Pulmonary artery endothelial cell (primary cell): Measurements from ENCODE around the gene SGCB. TPM values are rescaled to one million over a fixed set of nuclear protein-coding genes. Genes with fewer than 3 reads are reported as not detected.
"Not testable (repeated sequence)": the region's sequence is repeated elsewhere in the genome, so short reads cannot be mapped to it uniquely, and the experiment has no call there.

ENCODE experiments used
- DNase-seq: peaks from one replicate; pipeline ENCODE4 v3.0.0-alpha.2; 2011; ENCODE audit warnings: low read depth, low spot score
- total RNA-seq: library from RNA; depleted of rRNA; stranded (reverse); fragments of >200 nt; gene quantifications from 2 replicates; pipeline ENCODE4 v1.2.3, GENCODE V29; 2014

The SGCB gene, protein sequence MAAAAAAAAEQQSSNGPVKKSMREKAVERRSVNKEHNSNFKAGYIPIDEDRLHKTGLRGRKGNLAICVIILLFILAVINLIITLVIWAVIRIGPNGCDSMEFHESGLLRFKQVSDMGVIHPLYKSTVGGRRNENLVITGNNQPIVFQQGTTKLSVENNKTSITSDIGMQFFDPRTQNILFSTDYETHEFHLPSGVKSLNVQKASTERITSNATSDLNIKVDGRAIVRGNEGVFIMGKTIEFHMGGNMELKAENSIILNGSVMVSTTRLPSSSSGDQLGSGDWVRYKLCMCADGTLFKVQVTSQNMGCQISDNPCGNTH
- total RNA-seq, result 24.4 and 35.9 TPM in 2 replicates

DNA sequence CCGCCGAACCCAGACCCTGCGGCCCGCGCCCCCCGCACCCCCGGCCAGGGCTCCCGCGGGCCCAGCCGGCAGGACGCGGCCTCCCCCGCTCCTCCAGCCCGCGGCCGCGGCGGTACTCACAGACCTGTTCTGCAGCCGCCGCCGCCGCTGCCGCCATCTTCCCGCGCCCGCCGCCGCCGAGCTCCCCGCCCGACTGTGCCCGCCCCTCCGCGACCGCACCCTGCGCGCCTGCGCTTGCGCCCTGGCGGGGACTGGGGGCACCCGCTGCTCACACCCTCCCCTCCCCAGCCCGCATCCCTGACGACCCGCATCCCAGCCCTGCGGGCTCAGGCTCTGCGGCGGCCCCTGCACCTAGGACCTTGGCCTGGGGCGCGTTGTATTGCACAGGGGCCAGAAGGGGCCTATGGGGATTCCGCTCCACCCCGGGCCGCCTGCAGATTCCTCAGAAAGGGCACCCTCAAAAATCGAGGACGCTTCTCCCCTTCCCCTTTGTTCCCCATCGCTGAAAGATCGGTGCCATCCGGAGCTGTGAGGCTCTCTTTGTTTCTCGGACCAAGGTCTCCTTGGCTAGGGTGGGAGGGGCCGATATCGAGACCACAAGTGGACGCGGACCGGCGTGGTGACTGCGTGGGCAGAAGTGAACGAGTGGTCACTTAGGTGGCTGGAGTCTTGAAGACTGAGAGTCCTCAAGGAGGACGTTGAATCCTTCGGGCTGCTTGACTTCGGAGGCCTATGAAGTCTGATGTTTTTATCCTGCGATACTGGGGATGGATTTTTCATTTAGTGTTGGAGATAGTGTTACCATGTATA, at the start of gene SGCB:
TSS of gene SGCB (minus strand) at position 197 of the 810 bp plus-strand sequence. CDS start at position 157, 40 bp downstream.
- no peak for DNase-seq

DNA sequence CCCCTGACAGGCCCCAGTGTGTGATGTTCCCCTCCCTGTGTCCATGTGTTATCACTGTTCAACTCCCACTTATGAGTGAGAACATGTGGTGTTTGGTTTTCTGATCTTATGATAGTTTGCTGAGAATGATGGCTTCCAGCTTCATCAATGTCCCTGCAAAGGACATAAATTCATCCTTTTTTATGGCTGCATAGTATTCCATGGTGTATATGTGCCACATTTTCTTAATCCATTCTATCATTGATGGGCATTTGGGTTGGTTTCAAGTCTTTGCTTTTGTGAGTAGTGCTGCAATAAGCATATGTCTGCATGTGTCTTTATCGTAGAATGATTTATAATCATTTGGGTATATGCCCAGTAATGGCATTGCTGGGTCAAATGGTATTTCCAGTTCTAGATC, 48.3 kb upstream of the SGCB start:
- not testable (repeated sequence) for DNase-seq

DNA sequence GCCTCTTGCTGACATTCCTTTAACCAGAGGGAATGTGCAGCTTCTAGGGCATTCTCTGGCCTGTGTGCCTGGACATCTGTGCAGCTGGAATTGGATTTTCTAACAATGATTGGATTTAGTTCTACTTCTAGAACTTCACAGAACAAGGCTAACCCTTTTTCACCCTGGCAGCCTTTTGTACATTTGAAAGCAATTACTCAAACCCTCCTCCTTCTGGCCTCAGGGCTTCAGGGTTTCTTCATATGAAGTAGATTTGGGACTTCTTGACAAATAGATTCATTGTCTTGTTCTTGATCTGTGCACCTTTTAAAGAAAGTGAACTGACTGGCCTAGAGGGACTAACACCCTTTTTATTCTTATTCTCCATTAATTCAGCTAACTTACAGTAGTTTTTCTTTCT, 43.1 kb upstream of the SGCB start:
- no peak for DNase-seq

DNA sequence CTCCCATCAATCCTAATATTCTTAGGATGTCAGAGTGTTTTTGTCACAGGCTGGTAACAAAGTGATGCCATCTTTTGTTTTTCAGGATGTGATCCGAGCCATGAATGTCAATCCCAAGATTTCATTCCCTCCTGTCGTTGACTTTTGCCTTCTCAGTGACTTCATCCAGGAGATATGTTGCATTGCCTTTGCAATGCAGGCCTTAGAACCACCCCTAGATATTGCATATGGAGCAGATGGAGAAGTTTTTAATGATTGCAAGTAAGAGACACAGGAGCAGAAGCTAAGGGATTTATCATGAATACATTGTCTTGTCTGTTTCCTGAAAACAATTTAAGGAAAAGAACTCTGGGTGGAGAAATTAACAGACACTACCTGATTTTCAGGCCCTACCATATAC, 41.6 kb upstream of the SGCB start:
- no peak for DNase-seq

DNA sequence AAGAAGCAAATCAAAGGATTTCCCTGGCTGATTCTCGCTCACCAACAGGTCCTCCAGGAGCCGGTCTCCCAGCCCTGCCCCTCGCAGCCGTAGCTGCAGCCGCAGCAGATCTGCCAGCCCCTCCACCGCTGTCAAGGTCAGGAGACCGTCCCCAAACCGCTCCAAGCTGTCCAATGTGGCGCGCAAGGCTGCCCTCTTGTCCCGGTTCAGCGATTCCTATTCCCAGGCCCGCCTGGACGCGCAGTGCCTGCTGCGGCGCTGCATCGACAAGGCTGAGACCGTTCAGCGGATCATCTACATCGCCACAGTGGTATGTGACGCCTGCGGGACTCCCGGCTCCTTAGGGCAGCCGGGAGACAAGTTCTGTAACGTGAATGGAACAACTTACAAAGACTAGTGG, 38.6 kb upstream of the SGCB start:
- DNase-seq, result no peak

DNA sequence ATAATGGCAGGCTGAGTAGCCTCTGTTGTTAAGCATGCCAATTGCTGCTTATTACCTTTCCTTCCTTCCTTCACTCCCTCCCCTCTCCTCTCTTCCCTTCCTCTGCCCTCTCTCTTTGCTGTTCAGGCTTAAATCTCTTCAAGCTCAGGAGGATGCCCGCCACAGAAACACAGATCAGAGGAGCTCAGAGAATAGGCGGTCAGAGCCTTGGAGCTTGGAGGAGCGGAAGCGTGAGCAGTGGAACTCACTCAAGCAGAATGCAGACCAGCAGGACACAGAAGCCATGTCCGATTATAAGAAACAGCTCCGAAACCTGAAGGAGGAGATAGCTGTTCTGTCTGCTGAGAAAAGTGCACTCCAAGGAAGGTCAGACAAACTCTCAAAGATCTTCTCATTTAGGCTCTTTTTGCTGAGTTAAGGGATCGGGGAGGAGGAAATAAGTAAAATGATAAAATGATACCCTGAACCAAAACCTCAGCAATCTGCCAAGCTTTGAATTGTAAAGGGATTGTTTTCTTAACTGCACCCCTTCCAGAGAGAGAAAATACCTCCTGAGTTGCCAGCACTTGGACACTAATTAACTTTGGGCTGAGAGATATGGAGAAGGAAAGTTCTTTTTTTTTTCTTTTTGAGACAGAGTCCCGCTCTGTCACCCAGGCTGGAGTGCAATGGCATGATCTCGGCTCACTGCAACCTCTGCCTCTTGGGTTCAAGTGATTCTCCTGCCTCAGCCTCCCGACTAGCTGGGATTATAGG, 33.9 kb upstream of the SGCB start:
- no peak for DNase-seq

DNA sequence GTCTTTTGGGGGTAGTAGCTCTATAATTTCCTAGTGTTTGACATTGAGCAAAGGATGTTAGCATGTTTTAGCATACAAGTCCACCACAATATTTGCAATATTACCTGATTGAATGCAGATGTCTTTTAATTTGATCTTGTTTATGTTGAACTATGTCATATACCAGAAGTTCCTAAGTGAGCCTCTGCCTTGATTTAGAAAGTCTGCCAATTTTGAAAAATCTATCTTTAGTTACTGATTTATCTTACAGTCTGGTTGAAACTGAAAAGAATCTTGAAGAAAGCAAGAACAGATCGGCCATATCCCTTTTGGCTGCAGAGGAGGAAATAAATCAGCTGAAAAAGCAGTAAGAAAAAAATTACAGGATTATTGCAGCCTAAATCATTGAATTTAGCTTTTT, 31.5 kb upstream of the SGCB start:
- DNase-seq, result no peak

DNA sequence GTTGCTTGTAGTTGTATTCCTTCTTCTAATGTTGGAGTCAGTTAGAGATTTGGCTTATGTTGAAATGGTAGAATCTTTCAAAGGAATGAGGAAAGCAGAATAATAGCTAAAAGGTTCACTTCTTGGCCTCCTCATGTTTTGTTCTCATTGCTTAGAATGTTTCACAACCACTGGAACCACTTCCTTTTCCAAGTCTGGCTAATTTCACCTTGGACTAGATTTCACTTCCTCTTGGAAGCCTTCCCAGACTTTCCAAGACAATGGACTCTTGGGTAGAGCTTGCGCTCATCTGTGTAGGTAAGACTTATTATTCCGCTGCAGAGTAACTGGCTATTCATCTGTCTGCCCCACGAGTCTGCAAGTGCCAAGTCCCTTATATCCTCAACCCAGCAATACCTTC, 21.3 kb upstream of the SGCB start:
- DNase-seq, result peak; percentile 77

DNA sequence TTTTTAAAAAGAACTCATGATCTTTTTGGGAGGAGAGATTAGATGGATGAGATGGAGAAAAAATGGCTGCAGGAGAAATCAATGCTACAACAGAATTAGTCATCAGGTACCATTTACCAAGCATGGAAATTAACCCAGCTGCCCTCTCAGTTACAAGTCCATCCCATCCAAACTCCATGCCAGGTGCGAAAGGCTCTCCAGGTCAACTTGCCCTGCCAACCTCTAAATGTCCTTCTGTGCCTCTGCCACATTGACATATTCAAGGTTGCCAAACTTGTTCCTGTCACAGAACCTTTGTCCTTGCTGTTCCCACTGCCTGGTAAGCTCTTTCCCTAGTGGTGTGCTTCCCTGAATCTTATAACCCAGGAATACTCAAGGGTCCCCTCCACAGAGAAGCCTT, 20.2 kb upstream of the SGCB start:
- no peak for DNase-seq

DNA sequence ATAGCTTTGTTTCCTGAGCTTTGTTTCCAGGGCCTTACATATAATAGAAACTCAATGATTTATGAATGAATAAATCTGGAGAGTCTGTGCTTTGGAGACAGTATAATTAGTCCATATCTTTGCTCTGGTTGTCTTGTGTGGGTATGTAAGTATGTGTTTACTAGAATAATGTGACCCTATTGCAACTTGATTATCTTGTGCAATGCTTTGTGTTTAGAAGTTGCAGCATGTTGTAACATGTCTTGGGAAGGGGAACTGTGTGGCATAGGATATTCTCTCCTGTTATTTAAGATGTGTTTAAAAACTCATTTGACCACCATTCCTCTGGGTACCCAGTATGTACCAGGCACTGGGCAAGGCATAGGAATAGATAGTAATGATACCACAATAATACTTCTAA, 19.1 kb upstream of the SGCB start:
- DNase-seq, result no peak

DNA sequence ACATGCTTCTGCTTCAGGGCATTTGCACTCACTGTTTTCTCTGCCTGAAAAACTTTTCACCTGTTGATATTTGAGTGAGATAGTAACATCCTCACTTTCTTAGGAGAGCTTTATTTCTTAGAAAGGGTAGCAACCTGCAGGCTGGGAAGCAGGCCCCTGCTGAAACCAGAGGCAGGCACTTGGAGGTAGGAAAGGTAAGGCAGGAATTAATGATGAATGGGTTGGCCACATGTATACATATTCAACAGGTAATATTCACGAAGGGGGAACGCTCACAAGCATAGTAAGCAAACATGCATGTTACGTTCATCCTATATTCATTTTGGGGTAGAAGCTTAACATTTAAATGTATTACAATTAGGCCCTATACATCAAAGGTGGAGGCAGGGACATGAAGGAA, 16.2 kb upstream of the SGCB start:
- DNase-seq, result no peak

DNA sequence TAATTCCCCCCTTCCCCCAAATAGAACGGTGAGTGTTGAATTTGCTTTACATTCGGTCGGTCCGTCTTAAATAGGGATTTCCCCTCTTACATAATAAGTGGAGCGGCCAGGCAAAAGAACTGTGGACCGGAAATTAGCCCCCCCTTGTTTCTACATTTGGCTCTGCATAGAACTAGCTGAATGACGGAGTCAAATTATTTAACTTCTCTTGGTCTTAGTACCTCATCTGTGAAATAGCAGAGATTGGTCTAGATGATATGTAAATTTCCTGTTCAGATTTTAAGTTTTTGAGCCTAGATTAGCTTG, 14.3 kb upstream of the SGCB start:
- no peak for DNase-seq

DNA sequence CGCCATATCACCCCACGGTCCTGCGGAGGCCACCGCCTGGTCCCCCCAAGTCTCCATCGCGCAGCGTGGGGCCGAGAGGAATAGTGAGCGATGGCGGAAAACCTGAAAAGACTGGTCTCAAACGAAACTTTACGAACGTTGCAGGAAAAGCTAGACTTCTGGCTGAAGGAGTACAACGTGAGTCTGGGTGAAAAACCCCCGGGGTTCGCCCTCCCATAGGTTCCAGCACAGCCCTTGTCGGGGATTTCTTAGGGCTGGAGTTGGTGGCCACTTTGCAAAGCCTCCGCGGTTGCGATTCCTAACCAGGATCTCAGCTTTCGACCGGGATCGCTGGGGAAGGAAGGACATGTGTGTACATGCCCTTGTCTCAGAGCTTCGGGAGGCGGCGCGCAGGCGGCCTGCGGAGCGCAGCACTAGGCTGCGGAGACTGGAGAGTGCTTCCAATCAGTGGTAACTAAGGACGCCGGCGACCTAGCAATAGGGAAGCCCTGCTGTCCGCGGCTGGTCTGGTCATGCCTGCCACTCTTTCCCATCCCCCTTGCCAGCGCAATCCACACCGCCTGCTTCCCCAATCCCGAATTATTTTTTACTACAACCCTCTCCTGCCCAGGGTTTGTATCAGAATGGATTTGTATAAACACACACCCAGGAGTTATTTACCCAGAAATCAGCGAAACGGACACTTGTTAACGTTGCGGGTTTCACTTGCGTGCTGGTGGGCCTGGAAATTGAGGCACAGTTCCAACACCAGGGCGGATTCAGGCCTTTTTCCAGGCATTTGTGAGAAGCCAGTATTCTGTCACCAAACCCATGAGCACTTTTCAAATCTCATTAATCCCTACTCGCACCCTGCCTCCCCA, 13.7 kb upstream of the SGCB start:
- peak; percentile 69 for DNase-seq

DNA sequence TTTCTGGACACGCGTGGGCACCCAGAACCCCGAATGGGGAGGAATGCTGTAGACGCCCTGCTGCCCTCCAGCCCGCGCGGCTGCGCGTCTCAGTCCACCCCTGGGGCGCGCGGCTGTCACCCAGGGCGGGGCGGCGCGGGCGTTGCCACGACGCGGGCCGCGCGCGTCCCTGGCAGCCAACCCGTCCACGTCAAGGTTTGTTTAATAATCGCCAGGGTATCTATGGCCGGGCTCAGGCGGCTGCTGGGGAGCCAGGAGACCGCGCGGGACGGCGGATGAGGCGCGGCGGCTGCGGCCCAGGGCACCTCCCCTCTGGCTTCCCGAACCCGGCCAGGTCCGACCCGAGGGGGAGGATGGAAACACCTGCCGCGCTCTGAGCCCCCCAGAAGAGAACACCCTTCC, 13.1 kb upstream of the SGCB start, which contains the start of gene SPATA18:
TSS of gene SPATA18 (plus strand) at position 92 of the 402 bp plus-strand sequence. CDS start 401 bp downstream, outside the sequence.
- DNase-seq, result no peak

DNA sequence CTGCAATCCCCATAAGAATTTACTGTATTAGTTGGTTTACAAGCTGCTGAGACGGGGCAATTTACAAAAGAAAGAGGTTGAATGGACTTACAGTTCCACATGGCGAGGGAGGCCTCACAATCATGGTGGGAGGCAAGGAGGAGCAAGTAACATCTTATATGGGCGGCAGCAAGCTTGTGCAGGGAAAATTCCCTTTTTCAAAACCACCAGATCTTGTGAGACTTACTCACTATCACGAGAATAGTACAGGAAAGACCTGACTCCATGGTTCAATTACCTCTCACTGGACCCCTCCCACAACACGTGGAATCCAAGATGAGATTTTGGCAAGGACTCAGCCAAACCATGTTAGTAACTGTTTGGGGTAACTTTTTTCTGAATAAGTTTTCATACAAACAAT, 11.2 kb upstream of the SGCB start:
- no peak for DNase-seq

DNA sequence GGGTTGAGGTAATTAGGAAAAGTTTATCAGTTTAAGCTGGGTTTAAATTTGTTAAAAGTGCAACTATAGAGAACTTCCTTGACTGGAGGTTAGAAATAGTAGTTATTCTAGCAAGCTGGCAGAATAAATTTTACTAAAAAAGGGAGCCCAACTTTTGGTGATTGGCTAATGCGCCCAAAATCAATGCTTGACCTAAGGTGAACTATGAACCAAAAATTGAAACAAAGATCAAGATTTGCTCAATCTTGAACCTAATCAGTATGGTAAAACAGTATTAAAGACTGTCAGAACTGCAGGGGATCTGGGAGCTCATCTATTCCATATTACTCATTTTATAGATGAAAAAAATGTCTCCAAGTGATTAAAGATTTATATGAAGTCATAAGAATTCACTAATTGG, 6.9 kb upstream of the SGCB start:
- no peak for DNase-seq

DNA sequence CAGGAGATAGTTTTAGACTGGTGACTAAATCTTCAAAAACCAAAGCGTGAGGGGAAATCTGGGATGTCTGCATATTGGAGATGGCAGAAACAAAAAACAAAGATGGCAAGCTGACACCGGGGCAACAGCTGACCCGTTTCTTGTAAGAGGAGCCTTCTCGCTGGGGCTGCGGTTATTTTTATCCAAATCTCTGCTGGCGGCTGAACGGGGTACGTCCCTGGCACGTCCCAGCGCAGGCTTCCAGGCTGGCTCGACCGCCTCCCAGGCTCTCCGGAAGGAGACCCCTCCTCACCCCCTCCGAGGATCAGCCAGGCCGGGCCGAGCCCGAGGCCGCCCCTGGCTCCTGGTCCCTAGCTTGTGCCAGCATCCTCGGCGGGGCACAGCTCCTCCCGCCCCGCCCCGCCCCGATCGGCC, 403 bp downstream of the SGCB start:
- no peak for DNase-seq

DNA sequence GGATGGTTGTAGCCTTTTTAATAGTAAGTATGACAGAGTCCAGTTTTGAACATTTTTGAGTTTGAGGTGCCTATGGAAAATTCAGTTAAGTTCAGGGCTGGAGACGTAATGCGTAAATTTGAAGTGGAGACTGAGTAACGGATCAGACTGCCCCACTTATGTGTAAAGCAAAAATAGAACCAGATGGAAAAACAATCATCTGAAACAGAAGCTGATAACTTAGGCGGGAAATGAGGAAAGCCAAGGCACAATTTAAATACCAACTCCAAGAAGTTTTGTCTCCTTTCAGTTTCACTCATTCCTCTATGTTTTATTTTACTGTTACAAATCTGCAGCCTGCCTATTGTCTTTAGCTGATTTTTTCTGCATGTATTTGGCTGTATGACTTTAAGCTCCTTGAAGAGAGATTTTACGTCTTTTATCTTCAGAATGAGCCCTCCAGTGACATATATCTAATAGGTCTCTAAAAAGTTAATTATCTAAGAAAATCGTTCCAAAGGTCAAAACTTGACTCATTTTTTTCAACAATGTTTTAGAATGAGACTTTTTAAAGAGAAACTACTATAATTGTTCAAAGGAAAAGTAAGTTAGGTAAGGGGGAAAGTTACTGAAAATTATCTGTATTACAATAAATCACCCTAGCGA, 1.1 kb downstream of the SGCB start:
- no peak for DNase-seq

DNA sequence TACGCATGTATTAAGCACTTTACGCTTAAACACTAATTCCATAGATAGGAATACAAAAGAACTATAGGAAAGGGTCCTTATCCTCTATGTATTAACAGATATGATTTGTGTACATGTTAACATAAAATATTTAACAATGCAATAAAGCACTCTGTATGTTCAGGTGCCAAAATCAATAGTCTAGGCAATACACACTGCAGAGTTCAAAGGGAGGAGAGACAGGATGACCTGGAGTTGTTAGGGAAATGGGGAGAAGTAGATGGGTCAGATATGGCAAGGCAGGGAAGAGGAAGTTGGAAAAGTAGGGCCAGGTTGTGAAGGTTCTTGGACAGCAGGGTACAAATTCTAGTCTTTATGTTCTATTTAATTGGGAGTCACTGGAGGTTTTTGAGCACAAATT, 2.9 kb downstream of the SGCB start:
- no peak for DNase-seq

DNA sequence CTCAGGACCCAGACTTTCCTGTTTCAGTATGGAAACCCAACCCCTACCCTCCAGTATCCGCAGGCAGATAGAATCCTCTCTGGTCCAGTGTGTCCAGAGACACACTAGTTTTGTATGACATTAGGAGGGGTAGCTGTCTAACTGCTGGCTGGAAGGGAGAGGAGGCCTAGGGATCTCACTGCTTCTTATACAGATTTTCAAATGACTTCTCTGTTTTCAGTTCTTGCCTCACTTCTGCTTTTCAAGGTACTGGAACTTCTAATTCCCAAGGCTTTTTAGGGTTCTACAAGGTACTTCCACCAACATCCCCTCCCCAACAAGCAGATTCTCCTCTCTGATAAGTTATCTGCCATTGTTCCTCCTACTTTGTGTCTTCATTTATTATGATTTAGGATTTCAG, 6.1 kb downstream of the SGCB start:
- no peak for DNase-seq

DNA sequence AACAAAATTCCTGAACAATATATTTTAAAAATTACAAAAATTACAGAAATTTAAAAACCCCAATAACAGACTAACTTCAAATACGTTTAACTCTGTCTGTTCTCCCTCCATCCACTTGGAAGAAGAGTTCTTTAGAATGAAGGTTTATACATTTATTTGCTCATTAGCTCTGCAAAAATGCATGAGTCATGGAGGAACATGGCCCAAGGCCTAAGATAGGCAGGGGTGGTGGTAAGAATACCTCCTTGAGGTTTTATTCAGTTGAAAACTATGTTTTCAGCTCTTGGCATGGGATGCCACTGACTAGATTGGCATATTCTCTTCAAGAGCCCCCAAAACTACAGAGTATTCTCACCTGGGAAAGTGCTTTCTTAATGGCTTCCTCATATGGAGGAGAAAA, 9.1 kb downstream of the SGCB start:
- DNase-seq, result no peak
